ENCODE results near the gene TAMALIN.
A peak's percentile ranks its signal among the peaks of the same experiment; 100 is the strongest.

Gene TAMALIN

GRCh38 chr12:52035190-52035589 lies 28.4 kb downstream of the TAMALIN start:
- peaks cover 4% of the 10 kb centered on the region; the same call in 1 of the 2 replicates for H3K4me1 ChIP-seq (ENCODE audit: control insufficient read depth, insufficient read depth, low read length)
- WGBS (ENCODE audit: insufficient coverage, insufficient read length), result no CpG with 5 or more reads among the region's 4 CpGs
- H3K27ac ChIP-seq (ENCODE audit: low read length), result no peak overlapping the region
- no peak overlapping the region for H3K4me3 ChIP-seq (ENCODE audit: low read length)
- no peaks in the 10 kb centered on the region for H3K9me3 ChIP-seq (ENCODE audit: control insufficient read depth, insufficient read depth, low read length)
- no peaks in the 10 kb centered on the region for H3K36me3 ChIP-seq (ENCODE audit: control insufficient read depth, insufficient read depth, low read length)
- peaks cover 6% of the 10 kb centered on the region; the same call in 1 of the 2 replicates for H3K27me3 ChIP-seq (ENCODE audit: control insufficient read depth, insufficient read depth, low read length)
- no peak for DNase-seq (ENCODE audit: low read depth, low spot score)

GRCh38 chr12:52035926-52036325 lies 29.2 kb downstream of the TAMALIN start:
- no peak for DNase-seq (ENCODE audit: low read depth, low spot score)
- Histone ChIP-seq H3K4me1 (ENCODE audit: control insufficient read depth, insufficient read depth, low read length) (peaks cover 4% of the 10 kb centered on the region; the same call in 1 of the 2 replicates), H3K27me3 (ENCODE audit: control insufficient read depth, insufficient read depth, low read length) (peaks cover 6% of the 10 kb centered on the region; the same call in 1 of the 2 replicates), H3K36me3 (ENCODE audit: control insufficient read depth, insufficient read depth, low read length) (no peaks in the 10 kb centered on the region), H3K9me3 (ENCODE audit: control insufficient read depth, insufficient read depth, low read length) (no peaks in the 10 kb centered on the region), H3K4me3 (ENCODE audit: low read length) (no peak overlapping the region), H3K27ac (ENCODE audit: low read length) (no peak overlapping the region)
- WGBS (ENCODE audit: insufficient coverage, insufficient read length), result no CpG with 5 or more reads among the region's 2 CpGs

GRCh38 chr12:52036587-52037171 lies 29.9 kb downstream of the TAMALIN start:
- DNase-seq (ENCODE audit: low read depth, low spot score), result no peak
- Histone ChIP-seq H3K9me3 (ENCODE audit: control insufficient read depth, insufficient read depth, low read length) (no peaks in the 10 kb centered on the region), H3K27me3 (ENCODE audit: control insufficient read depth, insufficient read depth, low read length) (peaks cover 6% of the 10 kb centered on the region; the same call in 1 of the 2 replicates), H3K27ac (ENCODE audit: low read length) (no peak overlapping the region), H3K4me1 (ENCODE audit: control insufficient read depth, insufficient read depth, low read length) (peaks cover 4% of the 10 kb centered on the region; the same call in 1 of the 2 replicates), H3K36me3 (ENCODE audit: control insufficient read depth, insufficient read depth, low read length) (no peaks in the 10 kb centered on the region), H3K4me3 (ENCODE audit: low read length) (peak overlapping the region; percentile 74; the same call in 1 of the 2 replicates)
- no CpG with 5 or more reads among the region's 53 CpGs for WGBS (ENCODE audit: insufficient coverage, insufficient read length)

GRCh38 chr12:52037248-52037861 lies 30.6 kb downstream of the TAMALIN start:
- no peak overlapping the region for H3K27ac ChIP-seq (ENCODE audit: low read length)
- no CpG with 5 or more reads among the region's 59 CpGs for WGBS (ENCODE audit: insufficient coverage, insufficient read length)
- no peak for DNase-seq (ENCODE audit: low read depth, low spot score)
- peaks cover 3% of the 10 kb centered on the region; the same call in 1 of the 2 replicates for H3K4me1 ChIP-seq (ENCODE audit: control insufficient read depth, insufficient read depth, low read length)
- H3K36me3 ChIP-seq (ENCODE audit: control insufficient read depth, insufficient read depth, low read length), result no peaks in the 10 kb centered on the region
- no peaks in the 10 kb centered on the region for H3K9me3 ChIP-seq (ENCODE audit: control insufficient read depth, insufficient read depth, low read length)
- H3K27me3 ChIP-seq (ENCODE audit: control insufficient read depth, insufficient read depth, low read length), result peaks cover 6% of the 10 kb centered on the region; the same call in 1 of the 2 replicates
- H3K4me3 ChIP-seq (ENCODE audit: low read length), result peak overlapping the region; percentile 74; the same call in 1 of the 2 replicates

- DNase-seq (ENCODE audit: low read depth, low spot score), result no peak
- Histone ChIP-seq H3K4me1 (ENCODE audit: control insufficient read depth, insufficient read depth, low read length) (peaks cover 2% of the 10 kb centered on the region; the same call in 1 of the 2 replicates), H3K4me3 (ENCODE audit: low read length) (no peak overlapping the region), H3K36me3 (ENCODE audit: control insufficient read depth, insufficient read depth, low read length) (no peaks in the 10 kb centered on the region), H3K27ac (ENCODE audit: low read length) (no peak overlapping the region), H3K27me3 (ENCODE audit: control insufficient read depth, insufficient read depth, low read length) (peaks cover 6% of the 10 kb centered on the region; the same call in 1 of the 2 replicates), H3K9me3 (ENCODE audit: control insufficient read depth, insufficient read depth, low read length) (no peaks in the 10 kb centered on the region)
- WGBS (ENCODE audit: insufficient coverage, insufficient read length), result no CpG with 5 or more reads among the region's 6 CpGs
These were observed 31.7 kb downstream of the TAMALIN start for GRCh38 chr12:52038447-52038846.

GRCh38 chr12:52041035-52041434 lies 34.3 kb downstream of the TAMALIN start:
- H3K27ac ChIP-seq (ENCODE audit: low read length), result no peak overlapping the region

GRCh38 chr12:52041695-52042123 lies 35.0 kb downstream of the TAMALIN start:
- WGBS (ENCODE audit: insufficient coverage, insufficient read length), result no CpG with 5 or more reads among the region's 6 CpGs
- no peaks in the 10 kb centered on the region for H3K27me3 ChIP-seq (ENCODE audit: control insufficient read depth, insufficient read depth, low read length)
- H3K9me3 ChIP-seq (ENCODE audit: control insufficient read depth, insufficient read depth, low read length), result no peaks in the 10 kb centered on the region
- H3K4me3 ChIP-seq (ENCODE audit: low read length), result no peak overlapping the region
- DNase-seq (ENCODE audit: low read depth, low spot score), result no peak
- no peaks in the 10 kb centered on the region for H3K4me1 ChIP-seq (ENCODE audit: control insufficient read depth, insufficient read depth, low read length)
- no peak overlapping the region for H3K27ac ChIP-seq (ENCODE audit: low read length)
- H3K36me3 ChIP-seq (ENCODE audit: control insufficient read depth, insufficient read depth, low read length), result no peaks in the 10 kb centered on the region

More at GRCh38 chr12:52041035-52041434, 34.3 kb downstream of the TAMALIN start:
- no CpG with 5 or more reads among the region's 3 CpGs for WGBS (ENCODE audit: insufficient coverage, insufficient read length)
- H3K9me3 ChIP-seq (ENCODE audit: control insufficient read depth, insufficient read depth, low read length), result no peaks in the 10 kb centered on the region
- no peak for DNase-seq (ENCODE audit: low read depth, low spot score)
- peaks cover 2% of the 10 kb centered on the region; the same call in 1 of the 2 replicates for H3K4me1 ChIP-seq (ENCODE audit: control insufficient read depth, insufficient read depth, low read length)
- no peak overlapping the region for H3K4me3 ChIP-seq (ENCODE audit: low read length)
- no peaks in the 10 kb centered on the region for H3K36me3 ChIP-seq (ENCODE audit: control insufficient read depth, insufficient read depth, low read length)
- no peaks in the 10 kb centered on the region for H3K27me3 ChIP-seq (ENCODE audit: control insufficient read depth, insufficient read depth, low read length)

GRCh38 chr12:52042706-52043385 lies 36.1 kb downstream of the TAMALIN start:
- no peak for DNase-seq (ENCODE audit: low read depth, low spot score)
- no CpG with 5 or more reads among the region's 8 CpGs for WGBS (ENCODE audit: insufficient coverage, insufficient read length)
- Histone ChIP-seq H3K9me3 (ENCODE audit: control insufficient read depth, insufficient read depth, low read length) (no peaks in the 10 kb centered on the region), H3K27me3 (ENCODE audit: control insufficient read depth, insufficient read depth, low read length) (no peaks in the 10 kb centered on the region), H3K4me3 (ENCODE audit: low read length) (no peak overlapping the region), H3K27ac (ENCODE audit: low read length) (no peak overlapping the region), H3K36me3 (ENCODE audit: control insufficient read depth, insufficient read depth, low read length) (no peaks in the 10 kb centered on the region), H3K4me1 (ENCODE audit: control insufficient read depth, insufficient read depth, low read length) (no peaks in the 10 kb centered on the region)

- H3K4me1 ChIP-seq (ENCODE audit: control insufficient read depth, insufficient read depth, low read length), result no peaks in the 10 kb centered on the region
These were observed 36.9 kb downstream of the TAMALIN start for GRCh38 chr12:52043386-52044212.

More at GRCh38 chr12:52043386-52044212, 36.9 kb downstream of the TAMALIN start:
- Histone ChIP-seq H3K9me3 (ENCODE audit: control insufficient read depth, insufficient read depth, low read length) (no peaks in the 10 kb centered on the region), H3K27ac (ENCODE audit: low read length) (no peak overlapping the region), H3K4me3 (ENCODE audit: low read length) (no peak overlapping the region), H3K36me3 (ENCODE audit: control insufficient read depth, insufficient read depth, low read length) (no peaks in the 10 kb centered on the region), H3K27me3 (ENCODE audit: control insufficient read depth, insufficient read depth, low read length) (no peaks in the 10 kb centered on the region)
- DNase-seq (ENCODE audit: low read depth, low spot score), result no peak
- no CpG with 5 or more reads among the region's 21 CpGs for WGBS (ENCODE audit: insufficient coverage, insufficient read length)
